Astrocyte of the spinal cord (primary cell): ENCODE data around the gene REXO4.

Source experiments
- DNase-seq: peaks from one replicate; pipeline ENCODE4 v3.0.0; 2011; ENCODE audit warnings: low read depth, low spot score
- H3K4me3 ChIP-seq: 2 replicates; pipeline ENCODE4 v1.5.1; 2011; ENCODE audit warnings: low read depth, mild to moderate bottlenecking, low read length, moderate library complexity
- CTCF ChIP-seq: IDR thresholded peaks from 2 replicates; pipeline ENCODE4 v1.5.1; 2012; ENCODE audit warnings: low read depth, mild to moderate bottlenecking, low read length, inconsistent platforms
- in situ Hi-C: cut with HindIII; loops from 2 replicates; pipeline ENCODE4 v1.10.0; 2017; ENCODE audit warnings: low sequenced_read_pairs

The REXO4 gene

GRCh38 chr9:133415170-133415569, 2.6 kb downstream of the REXO4 start:
- TF ChIP-seq CTCF = no peak
- no peak for DNase-seq
- in situ Hi-C loops = no loop called here
- no peak overlapping the region for H3K4me3 ChIP-seq

- H3K4me3 ChIP-seq = no peak overlapping the region
- no peak for TF ChIP-seq CTCF
- in situ Hi-C loops = no loop called here
- no peak for DNase-seq
These were observed 9.8 kb downstream of the REXO4 start for GRCh38 chr9:133408042-133408441.

- peak; percentile 71 for DNase-seq
- peak; percentile 97 for TF ChIP-seq CTCF
- in situ Hi-C loops = no loop called here
- no peak overlapping the region for H3K4me3 ChIP-seq
These were observed 11.1 kb downstream of the REXO4 start for GRCh38 chr9:133406480-133407307.

GRCh38 chr9:133405508-133406438, 12.0 kb downstream of the REXO4 start:
- in situ Hi-C loops = no loop called here
- TF ChIP-seq CTCF = no peak
- H3K4me3 ChIP-seq = no peak overlapping the region
- DNase-seq = peak; percentile 15

- in situ Hi-C loops = no loop called here
- no peak for DNase-seq
- TF ChIP-seq CTCF = no peak
- no peak overlapping the region for H3K4me3 ChIP-seq
These were observed 13.3 kb downstream of the REXO4 start for GRCh38 chr9:133404454-133405002.

- in situ Hi-C loops = no loop called here
- TF ChIP-seq CTCF = peak; percentile 56
- no peak for DNase-seq
These were observed 13.9 kb downstream of the REXO4 start for GRCh38 chr9:133403766-133404453.

More at GRCh38 chr9:133403766-133404453, 13.9 kb downstream of the REXO4 start:
- no peak overlapping the region for H3K4me3 ChIP-seq
